Right hindlimb (tissue), 1 donor: ENCODE measurements around the gene NRXN3.
A peak's percentile ranks its signal among the peaks of the same experiment; 100 is the strongest.

Experiments
- DNase-seq: peaks from one replicate; pipeline ENCODE4 v3.0.0-alpha.2; 2018

The NRXN3 gene

DNA sequence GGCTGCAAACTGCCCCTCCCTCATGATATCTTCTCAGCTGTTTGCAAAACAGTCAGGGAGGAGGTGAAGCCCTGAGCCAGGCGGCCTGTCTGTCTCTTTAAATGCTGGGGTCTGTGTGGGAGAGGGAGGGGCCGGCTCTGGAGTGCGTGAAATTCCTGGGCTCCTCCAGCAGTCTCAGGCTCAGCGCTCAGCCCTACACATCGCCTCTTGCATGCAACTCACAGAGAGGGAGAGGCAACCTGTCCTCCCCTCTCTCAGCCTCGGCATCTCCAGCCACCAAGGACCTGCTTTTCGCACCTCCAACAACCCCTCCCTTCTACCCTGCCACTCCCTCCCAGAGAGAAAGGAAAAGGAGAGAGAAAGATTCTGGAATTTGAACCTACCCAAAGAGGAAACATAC lies at the start of gene NRXN3:
Gene NRXN3, plus strand, starts transcription at position 171 of the 400 bp plus-strand sequence. CDS start 72,721 bp downstream, outside the sequence.
- no peak for DNase-seq

DNA sequence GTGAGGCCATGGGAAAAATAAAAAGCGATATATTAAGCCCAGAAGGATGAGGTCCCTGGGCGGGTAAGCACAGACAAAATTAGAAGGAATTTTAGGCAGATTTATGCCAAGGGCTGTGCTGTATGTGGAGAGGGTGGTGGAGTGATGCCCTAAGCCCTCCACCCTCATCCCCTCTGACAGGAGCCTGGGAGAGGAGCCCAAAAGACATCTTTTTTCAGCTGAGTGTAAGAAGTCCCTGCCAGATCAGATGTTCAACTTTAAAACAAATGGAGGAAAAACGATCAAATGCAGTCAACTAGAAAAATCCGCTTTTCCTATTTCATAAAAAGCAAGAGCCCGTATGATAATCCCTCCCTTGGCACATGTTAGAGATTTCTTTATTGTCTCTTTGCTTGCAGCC lies 47.7 kb upstream of the NRXN3 start:
- no peak for DNase-seq

DNA sequence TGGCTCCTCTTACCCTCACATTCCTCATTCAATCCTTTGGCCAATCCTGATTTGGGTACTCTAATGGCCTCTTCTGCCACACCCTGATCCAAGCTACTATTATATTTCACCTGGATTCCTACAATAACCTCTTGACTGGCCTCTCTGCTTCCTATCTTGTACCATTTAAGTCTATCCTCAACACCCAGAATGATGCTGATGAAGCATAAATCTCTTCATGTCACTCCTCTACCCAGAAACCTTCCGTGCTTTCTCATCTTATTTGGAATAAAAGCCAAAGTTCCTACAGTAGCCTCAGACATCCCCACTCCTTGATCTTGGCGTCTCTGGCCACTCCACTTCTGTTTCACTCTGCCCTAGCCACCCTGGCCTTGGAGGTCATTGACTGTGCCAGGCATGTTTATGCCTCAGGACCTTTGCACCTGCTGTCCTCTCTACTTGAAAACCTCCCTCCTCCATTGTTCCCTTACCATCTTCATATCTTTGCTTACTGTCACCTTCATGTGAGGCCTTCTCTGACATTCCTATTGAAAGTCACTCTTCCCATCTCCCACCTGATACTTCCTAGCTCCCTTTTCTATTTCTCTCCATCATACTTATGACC lies 46.4 kb upstream of the NRXN3 start:
- no peak for DNase-seq

DNA sequence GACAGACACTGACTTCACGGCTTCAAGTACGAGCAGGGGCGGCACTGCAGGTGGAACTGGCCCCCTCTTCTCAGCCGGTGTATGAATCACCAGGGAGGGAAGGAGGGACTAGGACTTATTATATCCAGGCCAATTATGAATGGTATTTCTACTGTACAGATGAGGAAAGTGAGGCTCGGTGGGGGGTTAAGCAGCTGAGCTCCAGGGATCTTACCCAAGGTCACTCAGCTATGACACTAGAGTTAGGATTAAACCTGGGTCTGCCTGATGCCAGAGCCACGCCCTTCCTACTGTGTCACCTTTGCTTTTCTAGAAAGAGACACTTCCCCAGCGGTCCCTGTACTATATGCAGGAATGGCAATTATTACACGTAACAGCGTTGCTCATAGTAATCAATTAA lies 42.2 kb upstream of the NRXN3 start:
- no peak for DNase-seq

DNA sequence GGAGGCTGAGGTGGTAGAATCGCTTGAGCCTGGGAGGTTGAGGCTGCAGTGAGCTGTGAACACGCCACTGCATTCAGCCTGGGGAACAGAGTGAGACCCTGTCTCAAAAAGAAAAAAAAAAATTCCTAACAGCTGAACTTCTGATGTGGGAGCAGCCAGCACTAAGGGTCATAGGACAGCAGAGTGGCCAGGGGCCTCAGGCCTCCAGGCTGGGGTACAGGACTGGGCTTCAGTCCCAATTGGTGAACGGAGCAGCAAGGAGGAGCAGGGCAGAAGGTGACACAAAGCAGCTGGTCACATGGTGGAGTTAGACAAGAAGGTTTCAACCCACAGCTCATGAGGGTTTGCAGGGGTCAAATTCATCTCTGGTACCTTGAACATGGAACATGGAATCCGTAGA lies 40.8 kb upstream of the NRXN3 start:
- no peak for DNase-seq

DNA sequence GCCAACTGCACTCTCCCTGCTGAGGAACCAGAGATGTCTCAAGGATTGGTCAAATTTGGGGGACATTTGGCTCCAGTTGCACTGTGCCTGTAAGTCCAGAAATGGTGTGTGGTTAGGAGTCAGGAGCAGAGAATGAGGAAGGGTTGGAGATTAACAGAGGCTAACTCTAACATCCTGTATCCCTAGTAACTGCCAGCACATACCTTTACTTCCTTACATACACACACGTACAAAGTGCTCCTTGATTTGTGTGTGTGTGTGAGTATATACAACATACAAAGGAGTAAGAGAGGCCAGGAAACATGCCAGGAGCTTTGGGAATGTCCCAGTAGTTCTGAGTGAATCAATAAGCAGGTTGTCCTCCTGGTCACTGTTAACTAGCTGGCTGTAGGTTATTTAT lies 39.8 kb upstream of the NRXN3 start:
- no peak for DNase-seq

DNA sequence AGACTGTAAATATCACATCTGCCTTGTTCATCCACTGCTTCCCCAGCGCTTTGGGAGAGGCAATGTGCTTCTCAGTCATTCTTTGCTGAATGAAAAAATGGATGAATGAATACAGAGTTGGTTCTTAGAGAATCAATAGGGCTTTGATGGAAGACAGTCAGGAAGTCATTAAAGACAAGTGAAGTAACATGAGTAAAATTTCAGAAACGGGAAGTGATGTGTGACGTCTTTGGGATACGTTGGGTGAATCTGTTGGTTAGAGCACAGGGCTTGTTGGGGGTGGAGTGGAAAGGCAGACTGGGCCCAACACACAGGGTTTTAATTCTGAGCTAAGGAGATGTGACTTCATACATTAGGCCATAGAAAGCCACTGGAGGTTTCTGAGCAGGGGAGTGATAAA lies 39.0 kb upstream of the NRXN3 start:
- no peak for DNase-seq

DNA sequence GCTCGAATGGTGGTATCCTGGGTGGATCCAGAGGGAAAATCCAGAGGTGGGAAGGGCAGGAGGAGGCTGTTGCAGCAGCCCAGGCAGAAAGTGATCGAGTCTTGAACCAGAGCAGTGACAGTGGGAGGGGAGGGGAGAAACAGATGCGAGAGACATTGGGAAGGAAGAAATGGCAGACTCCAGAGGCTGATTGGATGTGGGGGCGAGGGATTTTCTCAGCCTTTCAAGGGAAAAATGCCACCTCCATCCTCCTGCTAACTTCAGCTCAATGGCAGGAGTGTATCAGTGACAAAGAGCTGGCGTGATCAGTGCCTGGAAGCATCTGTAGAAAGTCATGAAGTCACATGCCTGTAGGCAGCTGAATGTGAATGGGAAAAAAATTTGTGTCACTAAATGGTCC lies 38.6 kb upstream of the NRXN3 start:
- no peak for DNase-seq

DNA sequence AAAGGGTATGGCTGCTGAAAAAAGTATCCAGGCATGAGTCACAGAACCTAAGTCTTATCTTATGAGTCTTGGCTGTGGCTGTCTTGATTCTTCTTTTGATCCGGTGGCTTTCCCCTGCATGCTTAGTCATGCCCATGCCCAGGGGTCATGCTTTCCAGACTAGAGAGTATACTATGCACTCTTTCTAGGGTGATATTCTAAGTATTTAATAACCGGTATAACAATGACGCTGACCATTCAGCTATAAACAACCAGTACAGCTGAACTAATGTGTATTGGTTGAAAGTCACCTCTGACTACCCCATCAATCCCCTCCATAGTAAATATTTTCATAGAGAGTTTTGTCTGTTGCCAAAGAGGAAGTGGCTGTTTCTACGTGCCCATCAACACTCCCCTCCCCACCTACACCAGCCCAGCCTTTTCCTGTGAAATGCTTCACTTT lies 34.7 kb upstream of the NRXN3 start:
- no peak for DNase-seq

DNA sequence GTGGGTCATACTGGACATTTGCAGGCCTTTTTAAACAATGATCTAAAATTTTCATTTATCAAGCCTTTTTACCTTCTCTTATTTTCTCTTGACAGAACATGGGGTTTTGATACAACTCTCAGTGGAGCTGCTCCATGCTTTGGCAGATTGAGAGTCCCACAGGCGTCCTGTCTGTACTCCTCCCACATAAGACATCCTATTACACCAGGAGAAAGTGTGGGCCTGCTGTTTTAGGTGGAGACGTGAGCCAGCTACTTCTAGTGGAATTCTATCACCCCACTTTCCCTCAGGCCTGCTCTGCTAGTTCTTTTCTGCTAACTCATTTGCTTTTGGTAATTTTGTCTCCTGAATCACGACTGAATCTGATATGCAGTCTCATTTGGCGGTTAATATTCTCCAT lies 33.5 kb upstream of the NRXN3 start:
- DNase-seq = no peak

DNA sequence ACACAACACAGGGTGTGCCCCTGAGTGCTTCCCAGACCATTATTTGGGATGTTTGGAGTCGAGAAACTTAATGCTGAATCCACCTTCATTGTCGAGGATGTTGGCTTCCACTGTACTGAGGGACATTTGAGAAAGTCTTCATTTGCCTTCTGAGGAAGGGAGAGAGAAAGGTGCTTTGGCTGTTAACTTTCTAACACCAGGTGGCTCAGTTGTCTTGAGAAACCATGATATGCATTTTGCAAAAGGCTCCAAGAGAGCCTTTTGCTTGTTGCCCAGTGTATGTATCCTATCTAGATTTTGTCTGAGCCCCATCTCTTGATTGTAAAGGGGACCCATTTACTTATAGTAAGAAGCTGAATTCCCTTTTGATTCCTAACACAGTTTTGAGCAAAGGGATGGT lies 28.6 kb upstream of the NRXN3 start:
- DNase-seq = no peak

DNA sequence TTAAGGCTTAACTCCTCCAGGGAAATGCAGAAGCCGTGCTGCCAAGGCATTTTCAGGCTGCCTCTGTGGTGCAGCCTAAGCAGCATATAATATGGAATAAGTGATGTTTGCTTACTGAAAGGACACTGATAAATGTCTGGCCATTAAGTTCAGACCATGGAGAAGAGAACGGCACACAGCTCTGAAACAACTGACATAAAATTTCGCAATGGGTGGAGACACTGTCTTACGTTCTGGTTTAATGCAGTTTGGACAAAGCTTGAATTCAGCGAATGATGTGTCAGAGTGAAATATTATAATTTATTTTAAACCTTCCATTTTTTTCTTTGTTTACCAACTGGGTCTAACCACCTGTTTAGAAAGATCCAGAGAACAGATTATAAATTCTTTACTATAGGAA lies 27.2 kb upstream of the NRXN3 start:
- no peak for DNase-seq

DNA sequence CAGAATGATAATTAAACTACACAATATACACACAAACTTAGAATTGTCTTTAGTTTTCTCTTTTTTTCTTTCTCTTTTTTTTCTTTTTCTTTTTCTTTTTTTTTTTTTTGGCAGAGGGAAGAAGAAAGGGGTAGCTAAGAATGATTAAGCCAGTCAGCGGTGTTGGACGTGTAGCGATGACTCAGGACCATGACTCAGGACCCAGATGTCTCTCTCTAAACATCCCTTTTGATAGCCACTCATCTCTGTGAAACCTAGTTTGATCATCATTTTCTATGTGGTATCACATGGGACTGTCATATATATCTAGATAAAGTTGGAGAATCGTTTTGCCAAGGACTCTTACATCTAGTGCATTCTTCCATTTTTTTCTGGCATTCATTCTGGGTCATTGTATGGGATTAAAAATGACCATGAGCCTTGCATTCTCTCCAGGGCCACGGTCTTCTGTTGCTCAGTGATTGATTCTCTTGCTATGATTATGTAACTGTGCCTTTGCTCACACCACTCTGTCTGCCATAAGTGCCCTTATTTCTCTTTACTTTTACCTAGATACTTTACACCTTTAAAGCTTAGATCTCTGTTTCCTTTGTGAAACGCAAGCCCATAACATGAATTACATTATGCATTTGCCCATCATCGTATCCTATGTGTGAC lies 26.6 kb upstream of the NRXN3 start:
- DNase-seq = no peak

DNA sequence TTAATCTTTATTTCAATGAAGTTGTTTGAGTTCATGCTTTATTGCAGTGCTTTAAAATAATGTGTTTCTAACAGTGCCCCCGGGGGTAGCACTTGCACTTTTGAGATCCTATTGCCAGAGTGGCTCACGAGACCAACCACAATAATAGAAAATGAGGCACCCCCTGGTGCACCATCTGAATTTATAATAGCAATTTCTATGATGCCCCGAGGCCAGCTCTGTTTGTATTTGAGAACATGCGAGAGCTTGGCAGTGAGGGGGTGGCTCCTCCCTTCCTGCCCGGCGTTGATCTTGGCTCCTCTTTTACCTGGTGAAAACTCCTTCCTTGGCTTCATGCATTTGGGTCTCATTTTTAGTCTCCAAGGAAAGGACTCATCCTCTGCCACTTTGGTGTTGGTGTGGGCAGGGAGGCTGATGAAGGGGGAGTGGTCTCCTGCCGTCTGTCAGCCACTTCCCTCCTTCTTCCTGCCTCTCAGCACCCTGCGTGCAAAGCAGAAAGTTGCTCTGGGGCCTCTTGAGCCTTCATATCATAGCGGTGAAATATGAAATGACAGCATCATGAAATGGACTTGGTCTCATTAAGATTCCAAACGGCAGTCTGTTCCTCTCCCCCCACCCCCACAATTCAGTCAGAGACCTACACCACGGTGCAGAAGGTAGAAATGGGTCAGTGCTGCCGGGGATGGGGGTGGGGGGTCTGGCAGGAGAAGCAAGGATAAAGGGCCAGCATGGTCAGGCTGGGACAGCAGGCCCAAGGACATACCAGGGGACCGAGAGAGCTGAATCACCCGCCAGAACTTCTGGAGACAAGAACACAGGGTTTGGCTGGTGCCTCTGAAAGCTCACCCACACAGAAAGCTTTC lies 17.7 kb upstream of the NRXN3 start:
- no peak for DNase-seq

DNA sequence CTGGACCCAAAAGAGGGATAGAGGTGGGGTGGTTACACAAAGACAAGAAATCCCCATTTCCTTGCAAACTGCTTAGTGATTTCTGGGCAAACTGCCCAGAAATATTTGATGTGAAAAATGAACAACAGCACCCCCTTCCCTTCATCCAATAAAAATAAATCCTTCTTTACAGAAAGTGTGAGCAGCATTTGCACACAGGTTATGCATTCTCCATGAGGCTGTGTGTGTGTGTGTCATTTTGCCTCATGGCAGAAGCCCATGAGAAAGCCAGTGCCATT lies 17.2 kb upstream of the NRXN3 start:
- no peak for DNase-seq

DNA sequence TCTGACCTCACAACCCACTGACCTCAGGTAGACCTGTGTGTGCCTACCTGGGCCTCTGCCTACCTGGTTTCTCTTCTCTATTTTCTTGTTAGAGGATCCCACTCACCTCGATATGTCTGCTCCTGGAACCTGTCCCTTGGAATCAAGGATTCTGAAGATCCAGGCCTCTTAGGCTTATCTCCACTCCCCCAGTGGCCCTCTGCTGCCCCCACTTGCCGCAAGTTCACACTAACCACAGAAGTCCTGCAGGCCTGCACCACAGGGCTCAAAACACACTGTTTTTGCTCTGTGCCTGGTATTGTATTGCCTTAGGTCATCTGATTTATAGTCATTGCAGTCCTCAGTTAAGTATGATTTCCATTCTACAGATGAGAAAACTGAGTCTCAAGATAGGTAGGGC lies 15.3 kb upstream of the NRXN3 start:
- DNase-seq = no peak

DNA sequence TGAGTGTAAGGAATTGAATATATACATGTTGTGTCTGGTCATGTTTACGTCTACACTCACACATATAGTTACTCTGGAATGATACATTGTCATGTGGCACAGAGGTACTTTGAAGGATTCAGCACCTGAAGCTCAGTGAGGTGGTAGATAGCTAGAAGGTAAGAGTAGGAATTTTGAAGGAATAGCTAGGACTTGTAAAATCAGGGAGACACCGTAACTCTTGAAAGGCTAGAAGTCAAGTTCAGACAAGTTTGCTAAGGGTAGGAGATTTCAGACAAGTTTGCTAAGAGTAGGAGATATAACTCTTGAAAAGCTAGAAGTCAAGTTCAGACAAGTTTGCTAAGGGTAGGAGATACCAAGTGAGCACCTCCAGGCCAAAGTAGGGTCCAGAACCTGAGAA lies 14.0 kb upstream of the NRXN3 start:
- no peak for DNase-seq

DNA sequence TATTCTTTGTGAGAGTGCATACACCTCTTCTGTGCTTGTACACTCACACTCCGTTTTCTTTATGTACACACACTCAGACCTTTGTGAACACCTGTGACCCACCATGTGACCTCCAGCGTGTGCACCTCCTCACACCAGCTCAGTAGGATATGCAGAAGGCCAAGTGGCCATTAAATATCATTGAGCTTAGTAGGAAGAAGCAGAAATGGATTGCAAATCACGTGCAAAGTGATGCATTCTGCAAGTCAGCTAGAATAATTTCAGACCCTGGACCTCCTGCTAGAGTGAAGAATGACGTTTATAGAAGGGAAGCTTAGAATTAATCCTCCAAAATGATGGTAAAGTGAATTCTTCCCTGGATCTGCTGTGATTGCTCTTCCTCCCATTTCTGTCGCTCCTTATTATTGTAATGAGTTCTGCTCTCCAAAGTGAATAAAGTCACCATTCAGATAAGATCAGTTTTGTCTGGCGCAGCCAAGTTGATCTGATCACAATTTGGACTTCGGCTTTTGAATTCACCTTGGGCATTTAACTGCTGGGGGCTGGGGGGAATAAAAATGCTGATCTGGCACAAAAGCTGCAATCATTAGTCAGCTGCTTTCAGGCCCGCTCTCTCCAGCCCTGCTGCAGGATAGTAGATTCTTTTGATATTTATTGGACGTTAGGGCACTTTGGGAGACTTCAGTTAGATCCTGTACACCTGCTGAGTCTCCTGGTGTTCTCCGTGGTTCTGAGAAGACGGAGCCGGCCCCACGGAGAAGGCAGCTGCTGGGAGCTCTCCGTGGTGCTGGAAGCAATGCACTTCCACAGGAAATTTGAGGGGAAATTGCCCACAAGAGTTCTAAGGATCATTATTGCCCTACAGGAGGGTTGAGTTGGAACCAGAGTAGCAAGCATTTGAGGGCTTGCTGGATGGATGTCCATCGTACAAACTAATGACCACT lies 12.4 kb upstream of the NRXN3 start:
- DNase-seq = peak; percentile 39

DNA sequence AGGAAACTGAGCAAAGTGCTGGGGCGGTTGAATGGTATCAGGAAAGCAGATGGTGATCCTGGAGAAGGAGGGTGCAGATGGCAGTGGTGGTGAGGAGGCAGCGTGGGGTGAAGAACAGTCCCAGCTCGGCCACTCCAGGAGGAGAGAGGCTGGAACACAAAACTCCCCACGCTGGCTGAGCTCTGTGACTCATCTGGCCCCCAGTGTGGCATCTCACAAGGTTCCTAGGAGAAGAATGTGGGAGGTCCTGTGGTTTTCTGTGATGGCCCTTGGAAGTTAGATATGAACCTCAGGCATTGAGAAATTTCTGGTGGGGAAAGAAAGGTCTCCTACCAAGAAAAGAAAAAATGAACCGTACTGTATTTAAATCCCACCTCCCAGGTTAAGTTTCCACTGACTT lies 8.0 kb upstream of the NRXN3 start:
- no peak for DNase-seq

DNA sequence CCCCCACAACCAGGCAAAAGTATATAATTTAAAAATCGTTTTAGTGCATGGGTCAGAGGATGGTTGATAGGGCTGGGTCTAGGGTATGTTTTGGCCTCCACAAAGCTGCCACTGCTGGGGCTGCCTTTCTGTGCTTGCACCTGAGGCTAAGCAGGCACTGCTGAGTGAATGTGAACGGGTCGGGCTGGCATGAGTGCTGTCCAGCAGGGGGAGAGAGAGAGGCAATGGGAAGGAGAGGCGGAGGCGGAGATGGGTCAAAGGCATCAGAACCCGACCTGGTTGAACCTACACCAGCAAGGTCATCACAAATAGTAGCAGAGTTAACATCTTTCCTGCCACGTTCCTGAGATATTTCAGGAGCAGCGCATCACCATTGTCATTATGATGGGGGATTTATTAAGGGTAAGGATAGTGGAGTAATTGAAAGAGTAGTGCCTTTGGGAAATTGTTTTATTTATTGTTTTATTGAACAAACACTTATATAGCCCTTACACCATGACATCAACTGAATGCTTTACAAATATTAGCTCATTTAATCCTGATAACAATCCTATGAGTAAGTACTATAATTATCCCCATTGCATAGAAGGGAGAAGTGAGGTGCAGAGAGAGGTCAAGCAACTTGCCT lies 5.8 kb upstream of the NRXN3 start:
- DNase-seq = no peak

DNA sequence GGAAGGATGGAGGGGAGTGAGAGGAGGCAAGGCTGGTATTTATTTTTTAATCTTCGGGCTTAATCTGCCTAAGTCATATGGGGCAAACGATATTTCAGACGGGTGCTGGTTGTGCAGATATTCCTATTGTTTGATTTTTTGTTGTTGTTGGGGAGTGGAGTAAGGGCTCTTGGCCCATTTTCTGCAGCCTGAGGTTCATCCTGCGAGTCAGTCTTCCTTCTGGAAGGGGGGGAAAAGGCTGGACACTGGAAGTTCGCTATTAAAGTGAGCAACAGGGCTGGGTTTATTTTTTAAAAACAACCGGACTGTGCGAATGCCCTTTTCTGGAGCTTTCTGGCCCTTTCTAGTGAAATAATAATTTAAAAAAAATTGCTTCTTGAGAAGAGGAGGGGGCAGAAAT lies 2.3 kb downstream of the NRXN3 start:
- no peak for DNase-seq

DNA sequence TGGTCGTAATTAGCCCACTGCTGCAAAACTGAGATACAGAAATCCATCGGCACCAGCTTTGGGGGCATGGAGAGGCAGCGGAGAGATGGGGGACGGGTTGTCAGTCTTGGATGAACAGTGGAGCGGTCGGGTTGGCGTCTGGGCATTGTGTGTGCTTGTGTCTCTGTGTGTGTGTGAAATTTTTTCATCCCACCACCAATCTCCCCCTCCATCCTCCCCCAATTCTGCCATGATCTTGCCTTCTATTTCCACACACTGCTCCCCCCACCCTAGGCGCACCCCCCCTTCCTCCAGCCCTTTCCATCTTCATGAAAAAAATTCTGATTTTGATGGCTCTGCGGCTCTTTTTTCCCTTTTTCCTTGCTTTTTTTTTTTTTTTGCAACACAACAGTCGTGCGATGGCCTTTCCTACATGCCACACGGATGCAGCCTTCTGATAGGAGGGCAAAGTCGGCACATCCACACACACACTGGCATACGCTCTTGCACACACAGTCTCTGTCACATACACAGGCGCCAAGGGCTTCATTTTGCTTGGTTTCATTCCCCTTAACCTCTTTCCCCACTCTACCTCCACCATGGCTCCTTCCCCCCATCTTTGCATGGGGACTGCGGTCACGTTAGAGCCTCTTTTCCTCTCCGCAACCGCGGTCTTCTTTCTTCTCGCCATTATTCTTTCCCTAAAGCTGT lies 3.3 kb downstream of the NRXN3 start:
- no peak for DNase-seq
